EH (cell line): ENCODE data around the gene HOXA3.

ENCODE experiments used
- DNase-seq: peaks from one replicate; pipeline ENCODE4 v3.0.0-alpha.2; 2015; ENCODE audit warnings: low read depth

Gene HOXA3

DNA sequence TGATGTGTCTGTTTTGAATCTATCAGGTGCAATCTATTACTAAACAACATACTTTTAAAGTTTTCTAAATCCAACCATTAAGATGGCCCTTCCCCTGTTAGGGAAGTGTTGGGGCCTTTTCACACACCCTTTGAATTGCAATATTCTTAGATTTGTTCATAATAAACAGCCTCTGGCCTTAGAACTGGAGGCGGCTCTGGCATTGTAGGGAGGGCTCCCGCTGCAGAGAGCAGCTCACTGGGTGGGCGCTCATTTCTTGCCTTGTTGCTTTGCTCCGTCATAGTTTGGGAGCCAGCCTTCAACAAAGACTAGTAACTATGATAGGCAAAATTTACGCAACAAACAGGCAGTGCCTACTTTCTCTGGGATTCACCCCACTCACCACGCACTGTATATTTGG, 26.0 kb upstream of the HOXA3 start:
- DNase-seq, result peak; percentile 74

DNA sequence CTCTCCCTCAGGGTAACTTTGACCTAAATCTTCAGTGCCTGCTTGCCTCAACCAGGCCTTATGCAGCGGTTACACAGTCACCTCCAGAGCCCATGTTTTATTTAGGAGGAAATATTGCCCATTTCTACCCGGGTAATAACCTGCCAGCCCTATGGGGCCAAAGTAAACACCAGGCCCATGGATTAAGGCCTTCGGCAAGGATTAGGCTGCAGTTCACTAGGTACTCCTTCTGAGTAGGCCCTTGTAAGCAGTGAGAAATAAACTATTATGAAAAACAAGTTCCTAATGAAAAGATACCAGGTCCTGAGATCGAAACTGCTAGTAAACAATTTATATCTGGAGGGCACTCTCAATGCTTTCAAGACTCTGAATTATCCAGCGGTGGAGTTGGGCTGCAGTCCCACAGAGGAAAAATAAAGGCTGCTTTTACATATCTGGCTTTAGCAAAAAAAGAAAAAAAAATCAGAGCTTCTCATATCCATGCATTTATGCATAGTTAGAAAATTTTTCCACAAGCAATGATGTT, 25.5 kb upstream of the HOXA3 start:
- DNase-seq, result peak; percentile 41

GRCh38 chr7:27176962-27177794, 24.8 kb upstream of the HOXA3 start:
- peak; percentile 54 for DNase-seq

DNA sequence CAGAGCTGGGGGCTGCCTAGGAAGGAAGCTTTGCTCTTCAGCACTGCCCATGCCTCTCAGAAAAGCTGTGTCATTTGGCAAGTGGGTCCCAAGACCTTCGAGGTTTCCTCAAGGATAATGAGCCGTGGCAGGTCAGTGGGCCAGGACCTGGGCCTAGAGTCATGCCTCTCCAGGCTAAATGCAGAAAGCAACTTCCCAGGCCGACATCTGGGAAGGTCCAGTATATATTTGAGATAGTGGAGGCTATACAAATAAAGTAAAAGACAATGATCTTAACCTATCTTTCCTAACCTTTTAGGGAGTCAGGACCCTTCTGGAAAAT, 24.1 kb upstream of the HOXA3 start:
- no peak for DNase-seq

DNA sequence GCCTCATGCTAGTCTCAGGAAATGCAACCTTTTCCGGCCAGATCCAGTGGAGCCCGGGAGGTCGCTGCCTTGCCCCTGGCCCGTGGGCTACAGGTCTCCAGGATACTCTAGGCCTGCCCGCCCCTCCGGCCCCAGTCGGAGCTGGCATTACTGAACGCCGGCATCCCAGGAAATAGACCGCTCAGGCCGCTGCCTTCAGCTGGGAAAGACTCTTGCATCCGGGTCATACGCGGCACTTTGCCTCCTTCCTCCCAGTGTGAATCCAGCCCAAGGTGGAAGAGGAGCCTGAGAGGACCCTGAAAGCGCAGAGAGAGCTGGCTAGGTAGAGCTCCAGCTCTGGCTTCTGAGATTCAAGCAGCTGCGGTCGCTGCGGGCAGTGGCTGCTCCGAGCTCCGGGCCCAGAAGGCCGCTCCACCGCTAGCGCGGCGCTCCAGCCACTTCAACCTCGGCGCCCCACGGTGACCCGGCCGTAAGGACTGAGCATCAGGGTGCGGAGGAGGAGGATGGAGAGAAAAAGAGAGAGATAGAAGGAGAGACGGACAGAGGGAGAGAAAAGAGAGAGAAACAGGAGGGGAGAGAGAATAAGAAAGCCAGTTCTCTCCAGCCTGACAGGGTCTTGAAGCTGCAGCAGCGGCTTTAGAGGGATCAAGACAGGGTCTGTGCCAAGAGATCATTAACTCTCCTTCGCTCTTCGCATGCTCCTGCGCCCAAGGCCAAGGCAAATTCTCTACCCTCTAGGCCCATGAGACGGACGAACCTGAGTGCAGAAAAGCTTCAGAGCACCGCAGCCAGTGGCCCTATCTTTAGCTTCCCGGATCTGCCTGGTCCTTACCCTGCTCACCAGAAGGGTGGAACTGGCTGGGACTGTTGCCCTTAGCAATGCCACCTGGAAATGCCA, 23.5 kb upstream of the HOXA3 start:
- DNase-seq, result peak; percentile 72

DNA sequence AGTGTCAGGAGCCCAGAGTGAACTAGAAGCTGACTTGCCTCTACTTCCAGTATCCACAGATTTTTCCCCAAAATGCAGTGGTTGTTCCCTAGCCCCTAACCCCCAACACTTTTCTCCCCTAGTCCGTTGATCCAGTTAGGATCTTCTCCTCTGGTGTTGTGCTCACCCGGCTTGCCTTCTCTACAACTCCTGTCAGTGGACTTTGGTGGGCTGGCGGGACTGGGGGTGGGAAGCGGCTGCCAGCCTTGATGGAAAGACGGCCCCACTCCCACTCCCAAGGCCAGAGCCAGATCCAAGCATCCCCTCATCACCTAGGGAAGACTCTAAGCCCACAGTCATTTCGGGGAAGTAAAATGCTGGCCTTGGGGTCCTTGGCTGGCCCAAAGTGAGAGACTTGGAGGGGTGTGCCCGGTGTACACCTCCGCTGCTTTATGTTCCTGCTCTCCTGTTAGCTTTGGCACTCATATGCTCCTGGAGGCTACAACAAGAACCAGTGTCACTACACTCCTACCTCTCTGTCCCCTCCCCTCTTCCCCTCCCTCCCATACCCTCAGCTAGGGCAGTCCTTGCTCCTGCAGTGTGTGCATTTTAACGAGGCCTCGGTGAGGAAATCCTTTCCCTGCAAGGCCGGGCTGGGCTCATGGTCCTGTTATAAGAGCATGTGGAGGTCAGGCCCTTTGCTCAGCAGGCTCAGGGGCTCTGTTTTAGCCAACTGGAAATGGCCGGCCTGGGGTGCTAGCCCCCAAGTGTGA, 22.7 kb upstream of the HOXA3 start:
- peak; percentile 89 for DNase-seq

- DNase-seq, result peak; percentile 82
Measured at GRCh38 chr7:27173956-27174873, 21.8 kb upstream of the HOXA3 start, which contains the start of gene HOXA10. Gene HOXA10, minus strand, starts transcription at chr7:27174320. Its CDS starts 14 bp downstream, at chr7:27174306.

GRCh38 chr7:27173511-27173955, 21.1 kb upstream of the HOXA3 start:
- DNase-seq, result peak; percentile 52

DNA sequence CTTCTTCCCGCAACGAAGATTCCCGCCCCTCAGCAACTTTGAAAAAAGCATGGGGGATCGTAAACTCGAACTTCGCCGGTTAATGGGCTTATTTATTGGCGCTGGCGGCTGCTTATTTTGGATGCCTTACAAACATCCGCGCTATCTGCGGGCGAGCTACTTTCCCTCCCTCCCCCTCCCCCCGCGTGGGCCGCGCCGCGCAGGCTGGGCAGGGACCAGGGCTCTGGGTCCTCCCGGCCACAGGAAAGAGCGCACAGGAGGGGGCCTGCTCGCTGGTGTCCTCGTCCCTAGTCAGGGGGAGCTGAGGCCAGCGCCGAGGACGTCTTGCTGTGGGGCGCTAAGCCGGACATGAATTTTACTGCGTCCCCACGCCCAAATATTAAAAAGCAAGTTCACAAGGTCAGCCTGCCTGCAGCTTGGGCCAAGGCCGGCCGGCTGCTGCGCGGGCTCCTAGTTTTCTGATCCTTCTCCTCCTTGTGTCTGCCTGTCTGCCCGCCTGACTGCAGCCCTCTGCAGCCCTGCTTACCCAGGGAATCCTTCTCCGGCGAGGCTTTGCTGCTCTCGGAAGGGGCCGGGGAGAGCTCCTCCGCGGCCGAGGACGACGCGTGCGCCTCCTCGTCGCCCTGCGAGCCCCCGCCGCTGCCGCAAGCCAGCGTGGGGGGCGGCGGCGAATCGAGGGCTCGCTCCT, 20.6 kb upstream of the HOXA3 start:
- peak; percentile 97 for DNase-seq

DNA sequence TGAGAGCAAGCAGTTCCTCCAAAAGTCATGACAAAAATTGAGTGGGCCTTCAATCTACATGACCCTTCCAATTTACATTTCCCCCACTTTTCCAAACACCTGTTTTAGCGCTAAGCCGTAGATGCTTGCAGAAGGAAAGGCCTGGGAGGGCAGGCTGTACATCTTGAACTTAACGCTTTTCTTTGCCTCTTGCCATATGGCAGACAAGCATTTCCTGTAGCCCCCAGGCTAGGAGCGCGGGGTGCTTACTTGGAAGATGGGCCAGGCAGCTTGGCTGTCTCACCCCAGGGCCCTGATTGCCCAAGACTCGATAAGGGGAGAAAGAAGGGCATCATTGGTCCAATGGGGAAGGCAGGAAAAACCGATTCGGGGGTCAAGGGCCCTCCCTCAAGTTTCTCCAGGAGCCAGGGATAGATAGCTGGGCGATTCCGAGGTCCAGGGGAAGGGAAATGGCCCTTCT, 20.0 kb upstream of the HOXA3 start:
- peak; percentile 87 for DNase-seq

DNA sequence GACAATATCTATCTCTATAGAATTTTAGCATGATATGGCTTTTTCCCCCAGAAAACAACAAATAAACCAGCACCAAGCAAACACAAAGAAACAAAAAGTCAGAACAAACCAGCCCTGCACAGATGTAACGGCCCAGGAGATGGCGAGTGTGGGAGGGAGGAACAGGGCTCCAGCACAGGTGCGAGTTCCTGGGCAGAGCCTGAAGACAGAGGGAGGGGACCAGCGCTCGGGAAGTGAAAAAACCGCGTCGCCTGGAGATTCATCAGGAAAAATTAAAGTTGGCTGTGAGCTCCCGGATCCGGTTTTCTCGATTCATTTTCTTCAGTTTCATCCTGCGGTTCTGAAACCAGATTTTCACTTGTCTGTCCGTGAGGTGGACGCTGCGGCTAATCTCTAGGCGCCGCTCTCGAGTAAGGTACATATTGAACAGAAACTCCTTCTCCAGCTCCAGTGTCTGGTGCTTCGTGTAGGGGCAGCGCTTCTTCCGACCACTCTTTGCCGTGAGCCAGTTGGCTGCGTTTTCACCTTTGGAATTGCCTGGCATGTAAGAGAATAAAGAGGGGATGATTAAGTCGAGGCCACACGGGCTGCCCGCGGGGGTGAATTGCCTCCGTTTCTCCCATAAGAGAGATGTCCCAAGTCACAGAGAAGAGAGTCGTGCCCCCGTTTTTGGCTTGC, 19.4 kb upstream of the HOXA3 start:
- peak; percentile 66 for DNase-seq

- DNase-seq, result peak; percentile 65
Measured at GRCh38 chr7:27171325-27171636, 18.9 kb upstream of the HOXA3 start.

- DNase-seq, result peak; percentile 18
Measured at GRCh38 chr7:27170426-27171324, 18.3 kb upstream of the HOXA3 start.

DNA sequence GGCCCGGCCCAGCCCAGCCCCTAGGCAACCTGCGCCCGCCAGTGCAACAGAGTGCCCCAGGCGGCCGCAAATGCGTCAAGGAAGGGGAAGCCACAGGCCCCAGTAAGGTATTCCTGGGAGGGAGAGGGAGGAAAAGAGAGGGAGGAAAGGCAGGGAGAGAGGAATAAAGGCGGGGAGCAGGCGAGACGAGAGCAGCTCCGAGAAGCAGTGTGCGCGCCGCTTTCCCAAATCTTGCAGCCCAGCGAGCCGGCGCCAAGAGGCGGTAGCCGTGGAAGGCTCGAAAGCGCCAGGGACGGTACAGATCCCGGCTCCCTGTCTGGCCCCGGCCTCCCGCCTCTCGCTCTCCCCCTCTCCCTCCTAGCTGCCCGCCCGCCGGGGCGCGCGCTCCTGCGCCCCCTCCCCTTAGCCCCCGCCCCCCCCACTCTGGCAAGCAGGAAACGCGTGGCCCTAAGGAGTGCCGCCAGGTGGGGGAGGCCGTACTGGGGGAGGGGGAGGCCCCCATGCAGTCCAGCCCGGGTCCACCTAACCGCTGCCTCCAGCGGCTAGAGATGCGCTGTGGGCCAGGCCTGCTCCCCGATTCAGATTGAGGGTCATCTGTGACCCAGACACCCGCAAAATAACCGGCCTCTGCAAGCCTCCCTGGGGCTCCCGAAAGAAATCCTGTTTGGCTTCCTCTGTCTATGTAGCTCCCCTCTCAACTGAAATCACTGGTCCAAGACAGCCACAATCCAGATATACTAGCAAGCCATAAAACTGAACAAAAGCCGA, 17.5 kb upstream of the HOXA3 start:
- DNase-seq, result peak; percentile 77

GRCh38 chr7:27168265-27168947, 16.0 kb upstream of the HOXA3 start:
- peak; percentile 84 for DNase-seq

- peak; percentile 89 for DNase-seq
Measured at GRCh38 chr7:27167916-27168264, 15.5 kb upstream of the HOXA3 start.
